Mucosa of stomach (tissue), 1 donor: Measurements from ENCODE around the gene USP19.

Experiments used
- H3K27me3 ChIP-seq: one replicate; pipeline ENCODE4 v1.7.0; 2013; ENCODE audit warnings: mild to moderate bottlenecking, low read length; ENCODE audit not compliant: control insufficient read depth, insufficient read depth
- H3K36me3 ChIP-seq: one replicate; pipeline ENCODE4 v1.7.0; 2013; ENCODE audit warnings: low read length; ENCODE audit not compliant: control insufficient read depth, insufficient read depth
- H3K4me1 ChIP-seq: one replicate; pipeline ENCODE4 v1.7.0; 2013; ENCODE audit warnings: mild to moderate bottlenecking, low read length; ENCODE audit not compliant: control insufficient read depth, insufficient read depth
- H3K4me3 ChIP-seq: one replicate; pipeline ENCODE4 v1.7.0; 2013; ENCODE audit warnings: low read length
- H3K9ac ChIP-seq: one replicate; pipeline ENCODE4 v1.7.0; 2013; ENCODE audit warnings: mild to moderate bottlenecking, low read length, moderate library complexity
- H3K9me3 ChIP-seq: one replicate; pipeline ENCODE4 v1.7.0; 2013; ENCODE audit warnings: mild to moderate bottlenecking, low read length, moderate library complexity; ENCODE audit not compliant: control insufficient read depth
- donor health status: Pancreatic carcinoma.

Gene USP19

GRCh38 chr3:49131576-49131975 is 11.0 kb upstream of the USP19 start:
- peak overlapping the region; percentile 44 for H3K4me3 ChIP-seq
- H3K9me3 ChIP-seq, result no peaks in the 10 kb centered on the region
- no peaks in the 10 kb centered on the region for H3K36me3 ChIP-seq
- peak overlapping the region; percentile 63 for H3K9ac ChIP-seq
- H3K27me3 ChIP-seq, result no peaks in the 10 kb centered on the region
- peaks cover 18% of the 10 kb centered on the region for H3K4me1 ChIP-seq

- no peaks in the 10 kb centered on the region for H3K9me3 ChIP-seq
- no peaks in the 10 kb centered on the region for H3K27me3 ChIP-seq
- peaks cover 18% of the 10 kb centered on the region for H3K4me1 ChIP-seq
- no peaks in the 10 kb centered on the region for H3K36me3 ChIP-seq
- H3K9ac ChIP-seq, result no peak overlapping the region
- H3K4me3 ChIP-seq, result no peak overlapping the region
Observed at GRCh38 chr3:49131040-49131439, 10.4 kb upstream of the USP19 start.

- Histone ChIP-seq H3K36me3 (peaks cover 8% of the 10 kb centered on the region), H3K27me3 (no peaks in the 10 kb centered on the region), H3K4me1 (no peaks in the 10 kb centered on the region), H3K4me3 (no peak overlapping the region), H3K9ac (no peak overlapping the region), H3K9me3 (no peaks in the 10 kb centered on the region)
Observed at GRCh38 chr3:49124991-49125670, 4.5 kb upstream of the USP19 start.

- Histone ChIP-seq H3K4me1 (peaks cover 9% of the 10 kb centered on the region), H3K9me3 (no peaks in the 10 kb centered on the region), H3K4me3 (no peak overlapping the region), H3K9ac (no peak overlapping the region), H3K36me3 (peaks cover 8% of the 10 kb centered on the region), H3K27me3 (no peaks in the 10 kb centered on the region)
Observed at GRCh38 chr3:49124203-49124602, 3.6 kb upstream of the USP19 start.

- H3K27me3 ChIP-seq, result no peaks in the 10 kb centered on the region
- H3K4me1 ChIP-seq, result peaks cover 14% of the 10 kb centered on the region
- peaks cover 8% of the 10 kb centered on the region for H3K36me3 ChIP-seq
- no peak overlapping the region for H3K9ac ChIP-seq
- no peak overlapping the region for H3K4me3 ChIP-seq
- no peaks in the 10 kb centered on the region for H3K9me3 ChIP-seq
Observed at GRCh38 chr3:49123687-49124086, 3.1 kb upstream of the USP19 start.

GRCh38 chr3:49122886-49123545 is 2.4 kb upstream of the USP19 start:
- no peaks in the 10 kb centered on the region for H3K9me3 ChIP-seq
- no peak overlapping the region for H3K4me3 ChIP-seq
- H3K27me3 ChIP-seq, result no peaks in the 10 kb centered on the region
- H3K9ac ChIP-seq, result no peak overlapping the region
- peaks cover 14% of the 10 kb centered on the region for H3K4me1 ChIP-seq
- H3K36me3 ChIP-seq, result peaks cover 8% of the 10 kb centered on the region

- Histone ChIP-seq H3K4me3 (no peak overlapping the region), H3K36me3 (peaks cover 13% of the 10 kb centered on the region), H3K9me3 (no peaks in the 10 kb centered on the region), H3K27me3 (no peaks in the 10 kb centered on the region), H3K9ac (no peak overlapping the region), H3K4me1 (peaks cover 14% of the 10 kb centered on the region)
Observed at GRCh38 chr3:49122451-49122850, 1.8 kb upstream of the USP19 start.

- Histone ChIP-seq H3K27me3 (no peaks in the 10 kb centered on the region), H3K9ac (no peak overlapping the region), H3K9me3 (no peaks in the 10 kb centered on the region), H3K36me3 (peaks cover 18% of the 10 kb centered on the region), H3K4me1 (peaks cover 14% of the 10 kb centered on the region), H3K4me3 (no peak overlapping the region)
Observed at GRCh38 chr3:49122022-49122421, 1.4 kb upstream of the USP19 start.

GRCh38 chr3:49121132-49121736 is 611 bp upstream of the USP19 start:
- Histone ChIP-seq H3K9ac (no peak overlapping the region), H3K36me3 (peaks cover 26% of the 10 kb centered on the region), H3K4me3 (no peak overlapping the region), H3K9me3 (no peaks in the 10 kb centered on the region), H3K27me3 (no peaks in the 10 kb centered on the region), H3K4me1 (peaks cover 14% of the 10 kb centered on the region)

- peak overlapping the region; percentile 40 for H3K4me3 ChIP-seq
- no peaks in the 10 kb centered on the region for H3K27me3 ChIP-seq
- peaks cover 34% of the 10 kb centered on the region for H3K36me3 ChIP-seq
Observed at GRCh38 chr3:49120096-49120437, 556 bp downstream of the USP19 start.

GRCh38 chr3:49119439-49119838 is 1.2 kb downstream of the USP19 start:
- H3K27me3 ChIP-seq, result no peaks in the 10 kb centered on the region
- peaks cover 14% of the 10 kb centered on the region for H3K4me1 ChIP-seq
- H3K9ac ChIP-seq, result peak overlapping the region; percentile 80
- peak overlapping the region; percentile 40 for H3K4me3 ChIP-seq
- H3K9me3 ChIP-seq, result no peaks in the 10 kb centered on the region
- H3K36me3 ChIP-seq, result peaks cover 36% of the 10 kb centered on the region

More at GRCh38 chr3:49120096-49120437, 556 bp downstream of the USP19 start:
- H3K9ac ChIP-seq, result peak overlapping the region; percentile 80
- H3K9me3 ChIP-seq, result no peaks in the 10 kb centered on the region
- H3K4me1 ChIP-seq, result peaks cover 14% of the 10 kb centered on the region

GRCh38 chr3:49119036-49119435 is 1.6 kb downstream of the USP19 start:
- Histone ChIP-seq H3K4me1 (peaks cover 14% of the 10 kb centered on the region), H3K36me3 (peaks cover 37% of the 10 kb centered on the region), H3K9me3 (no peaks in the 10 kb centered on the region), H3K9ac (peak overlapping the region; percentile 80), H3K4me3 (no peak overlapping the region), H3K27me3 (no peaks in the 10 kb centered on the region)
